Panc1 (cell line): ENCODE data around the gene SMIM13. TPM values are rescaled to one million over a fixed set of nuclear protein-coding genes. Genes with fewer than 3 reads are reported as not detected.

Source experiments
- ATAC-seq: fragments of 200-7000 bp; cut with Tn5 transposase; 2 replicates; pipeline ENCODE4 v1.9.1; 2020; ENCODE audit warnings: mild to moderate bottlenecking, moderate library complexity
- BruUV-seq: library from RNA; stranded (reverse); fragments of 400-500 nt; replicated peaks from 2 replicates; lab custom pipeline; 2021; lab: Mats Ljungman, UMichigan
- CTCF ChIA-PET: fragments of 300-600 bp; sonication (Branson Sonifier 250); formaldehyde crosslinking; loops from one replicate; lab custom pipeline; 2022; ENCODE audit warnings: antibody characterized with exemption; lab: Charles Lee
- POLR2A ChIA-PET: fragments of 300-600 bp; sonication (Branson Sonifier 250); formaldehyde crosslinking; loops from one replicate; lab custom pipeline; 2022; ENCODE audit warnings: antibody characterized with exemption; lab: Charles Lee
- DNase-seq: peaks from one replicate; pipeline ENCODE4 v3.0.0-alpha.2; 2010; ENCODE audit warnings: low read depth, low spot score
- H3K27ac ChIP-seq: 2 replicates; pipeline ENCODE4 v1.5.1; 2011; ENCODE audit warnings: mild to moderate bottlenecking, low read length, inconsistent platforms
- H3K27me3 ChIP-seq: fragments of 200-500 bp; sonication (Bioruptor generic); 2 replicates; pipeline ENCODE4 v1.6.0; 2014; ENCODE audit warnings: low read length, inconsistent platforms; ENCODE audit not compliant: control insufficient read depth, insufficient read depth
- H3K36me3 ChIP-seq: fragments of 200-500 bp; sonication (Bioruptor generic); 2 replicates; pipeline ENCODE4 v1.5.1; 2014; ENCODE audit warnings: inconsistent platforms, mild to moderate bottlenecking, low read length, moderate library complexity; ENCODE audit not compliant: control insufficient read depth, insufficient read depth
- H3K4me1 ChIP-seq: 2 replicates; pipeline ENCODE4 v1.5.1; 2011; ENCODE audit warnings: inconsistent platforms, mild to moderate bottlenecking, low read length, moderate library complexity; ENCODE audit not compliant: control insufficient read depth, insufficient read depth
- H3K4me3 ChIP-seq, 2 experiments: 2 replicates each; pipeline ENCODE4 v1.5.1; 2011 to 2012; ENCODE audit warnings: low read depth in 2 of 2, low read length in 2 of 2, mild to moderate bottlenecking in 2 of 2, inconsistent platforms in 1 of 2, moderate library complexity in 1 of 2
- H3K9me3 ChIP-seq: fragments of 200-500 bp; sonication (Bioruptor generic); 2 replicates; pipeline ENCODE4 v1.5.1; 2014; ENCODE audit warnings: low read depth, mild to moderate bottlenecking, inconsistent platforms, low read length, moderate library complexity; ENCODE audit not compliant: control insufficient read depth, insufficient read depth
- POLR2AphosphoS5 ChIP-seq: IDR thresholded peaks from 2 replicates; pipeline ENCODE4 v1.6.1; 2012; ENCODE audit warnings: mild to moderate bottlenecking, low read depth, low read length, moderate library complexity
- REST ChIP-seq, 2 experiments: IDR thresholded peaks; 2 replicates each; pipeline ENCODE4 v1.6.1; 2011 to 2012; ENCODE audit warnings: low read depth in 2 of 2, control low read depth in 1 of 2, low read length in 1 of 2, mild to moderate bottlenecking in 1 of 2, moderate library complexity in 1 of 2; ENCODE audit not compliant: insufficient read depth in 1 of 2
- SIN3A ChIP-seq: IDR thresholded peaks from 2 replicates; pipeline ENCODE4 v1.6.1; 2012; ENCODE audit warnings: low read depth, mild to moderate bottlenecking, low read length, moderate library complexity, borderline replicate concordance; ENCODE audit not compliant: insufficient read depth
- TCF7L2 ChIP-seq: IDR thresholded peaks from 2 replicates; pipeline ENCODE4 v1.6.1; 2011; ENCODE audit warnings: mild to moderate bottlenecking, low read depth, low read length, inconsistent platforms
- in situ Hi-C: cut with HindIII; loops from 2 replicates; pipeline ENCODE4 v1.10.0; 2016; ENCODE audit warnings: low sequenced_read_pairs, low pct_unique_long_range_greater_than_20kb
- intact Hi-C: fragments of 100-400 bp; cut with micrococcal nuclease; formaldehyde crosslinking; loops from one replicate; pipeline ENCODE4 v1.10.0; 2022; ENCODE audit not compliant: unreplicated experiment
- total RNA-seq: library from RNA; stranded (reverse); gene quantifications from one replicate; pipeline ENCODE4 v1.2.1, GENCODE V29; 2021; ENCODE audit not compliant: unreplicated experiment
- TF ChIP-seq, protein P1 (sequence below): fragments of 450-650 bp; IDR thresholded peaks from 2 replicates; pipeline ENCODE4 v1.5.1; 2017; ENCODE audit warnings: mild to moderate bottlenecking

Gene SMIM13
- total RNA-seq, 1 experiment from 2014 or later, result 17.6 TPM

DNA sequence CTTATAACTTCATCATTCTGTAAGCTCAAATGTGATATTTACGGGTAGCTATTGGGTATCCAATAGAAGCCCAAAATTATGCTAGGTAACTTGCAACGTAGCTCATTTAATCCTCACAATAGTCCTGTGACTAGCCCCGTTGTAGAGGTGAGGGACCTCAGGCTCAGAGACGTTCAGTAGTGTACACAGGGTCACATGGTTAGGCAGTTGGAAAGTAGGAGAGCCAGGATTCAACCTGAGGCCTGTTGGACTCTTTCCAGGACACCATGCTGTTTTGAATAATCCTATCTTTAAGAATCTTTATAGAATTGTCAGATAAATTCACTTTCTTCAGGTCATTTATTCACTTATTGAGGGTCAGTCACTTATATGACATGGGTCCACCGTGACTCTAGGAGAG, 40.3 kb upstream of the SMIM13 start:
- intact Hi-C loops, result no loop called here
- Histone ChIP-seq H3K27ac (no peak overlapping the region), H3K36me3 (no peaks in the 10 kb centered on the region), H3K9me3 (no peaks in the 10 kb centered on the region), H3K4me1 (no peaks in the 10 kb centered on the region), H3K4me3 (no peak overlapping the region), H3K27me3 (no peaks in the 10 kb centered on the region)
- CTCF ChIA-PET, result no interaction called here
- DNase-seq, result no peak
- POLR2A ChIA-PET, result no interaction called here
- TF ChIP-seq POLR2AphosphoS5 (no peak), SIN3A (no peak), TCF7L2 (no peak), REST (IDR thresholded peaks at IDR 0.05; ENCODE audit: insufficient read depth in 1 of 2, low read depth in 2 of 2, low read length in 1 of 2) (no peak)
- TF ChIP-seq, protein P1, sequence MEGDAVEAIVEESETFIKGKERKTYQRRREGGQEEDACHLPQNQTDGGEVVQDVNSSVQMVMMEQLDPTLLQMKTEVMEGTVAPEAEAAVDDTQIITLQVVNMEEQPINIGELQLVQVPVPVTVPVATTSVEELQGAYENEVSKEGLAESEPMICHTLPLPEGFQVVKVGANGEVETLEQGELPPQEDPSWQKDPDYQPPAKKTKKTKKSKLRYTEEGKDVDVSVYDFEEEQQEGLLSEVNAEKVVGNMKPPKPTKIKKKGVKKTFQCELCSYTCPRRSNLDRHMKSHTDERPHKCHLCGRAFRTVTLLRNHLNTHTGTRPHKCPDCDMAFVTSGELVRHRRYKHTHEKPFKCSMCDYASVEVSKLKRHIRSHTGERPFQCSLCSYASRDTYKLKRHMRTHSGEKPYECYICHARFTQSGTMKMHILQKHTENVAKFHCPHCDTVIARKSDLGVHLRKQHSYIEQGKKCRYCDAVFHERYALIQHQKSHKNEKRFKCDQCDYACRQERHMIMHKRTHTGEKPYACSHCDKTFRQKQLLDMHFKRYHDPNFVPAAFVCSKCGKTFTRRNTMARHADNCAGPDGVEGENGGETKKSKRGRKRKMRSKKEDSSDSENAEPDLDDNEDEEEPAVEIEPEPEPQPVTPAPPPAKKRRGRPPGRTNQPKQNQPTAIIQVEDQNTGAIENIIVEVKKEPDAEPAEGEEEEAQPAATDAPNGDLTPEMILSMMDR, result no peak
- in situ Hi-C loops, result no loop called here
- ATAC-seq, result no peak
- no TSS peak for BruUV-seq

DNA sequence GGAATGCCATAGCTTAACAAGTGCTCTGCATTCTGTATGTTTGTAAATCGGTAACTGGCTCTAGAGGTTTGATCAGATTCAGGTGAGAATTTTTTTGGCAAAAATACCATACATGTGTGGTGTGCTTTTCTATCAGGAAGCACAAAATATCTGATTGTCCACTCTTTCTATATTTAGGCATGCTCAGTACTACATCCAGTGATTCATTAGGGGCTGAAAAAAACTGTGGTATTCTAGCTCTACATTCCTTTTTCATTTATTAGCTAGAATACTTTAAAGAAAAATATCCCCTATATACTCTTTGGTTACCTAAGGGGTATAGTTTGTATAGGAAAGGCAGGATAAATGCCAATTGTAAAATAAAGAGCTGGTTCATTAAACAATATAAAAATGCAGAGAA, 38.9 kb upstream of the SMIM13 start:
- ATAC-seq (no peak), DNase-seq (no peak)
- no peaks in the 10 kb centered on the region for H3K36me3 ChIP-seq
- H3K4me3 ChIP-seq, result no peak overlapping the region
- ChIA-PET CTCF (no interaction called here), POLR2A (no interaction called here)
- BruUV-seq, result no TSS peak
- no peaks in the 10 kb centered on the region for H3K4me1 ChIP-seq
- H3K9me3 ChIP-seq, result no peaks in the 10 kb centered on the region
- TF ChIP-seq SIN3A (no peak), POLR2AphosphoS5 (no peak), TCF7L2 (no peak), REST (IDR thresholded peaks at IDR 0.05; ENCODE audit: insufficient read depth in 1 of 2, low read depth in 2 of 2, low read length in 1 of 2) (no peak)
- TF ChIP-seq, protein P1, result no peak
- no peaks in the 10 kb centered on the region for H3K27me3 ChIP-seq
- intact Hi-C loops (no loop called here), in situ Hi-C loops (no loop called here)
- H3K27ac ChIP-seq, result no peak overlapping the region
